Muscle of back (tissue), 11 donors: ENCODE results near the gene RAB15. TPM values are rescaled to one million over a fixed set of nuclear protein-coding genes. Genes with fewer than 3 reads are reported as not detected.

Experiments used
- DNase-seq, 3 donors: peaks; one replicate each; pipeline versions ENCODE4 v3.0.0 to v3.0.0-alpha.2; 2013
- polyA plus RNA-seq, 10 donors: library from polyadenylated mRNA; unstranded; fragments of 120-200 nt; gene quantifications; one replicate each; pipeline ENCODE4 v1.2.1, GENCODE V29; 2013; ENCODE audit not compliant: insufficient read length in 10 of 10

RAB15 gene
- polyA plus RNA-seq, 10 donors = 22.1 to 38.9 (median 25.6) TPM

DNA sequence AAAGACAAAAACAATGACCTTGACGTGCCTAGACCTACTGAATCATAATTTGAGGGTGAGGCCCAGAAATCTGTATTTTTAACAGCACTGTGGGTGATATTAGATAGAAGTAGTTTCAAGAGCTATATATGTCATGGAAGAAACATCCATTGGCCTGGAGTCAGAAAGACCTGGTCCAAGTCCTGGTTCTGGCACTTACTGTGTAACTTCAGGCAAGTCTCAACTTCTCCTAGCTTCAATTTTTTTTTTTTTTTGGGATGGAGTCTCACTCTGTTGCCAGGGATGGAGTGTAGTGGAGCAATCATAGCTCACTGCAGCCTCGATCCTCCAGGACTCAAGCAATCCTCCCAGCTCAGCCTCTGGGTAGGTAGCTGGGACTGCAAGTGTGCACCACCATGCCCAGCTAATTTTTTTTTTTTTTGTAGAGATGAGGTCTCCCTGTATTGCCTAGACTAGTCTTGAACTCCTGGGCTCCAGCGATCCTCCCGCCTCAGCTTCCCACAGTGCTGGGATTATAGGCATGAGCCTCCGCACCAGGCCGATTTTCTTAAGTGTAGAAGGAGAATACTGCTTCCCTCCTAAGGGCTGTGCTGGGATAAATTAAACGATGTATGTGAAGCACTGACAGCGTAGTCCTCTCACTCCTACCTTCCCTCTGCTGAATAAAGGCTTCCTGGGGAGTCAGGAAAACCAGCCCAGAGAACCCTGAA lies 15.3 kb downstream of the RAB15 start:
- DNase-seq = no peak

DNA sequence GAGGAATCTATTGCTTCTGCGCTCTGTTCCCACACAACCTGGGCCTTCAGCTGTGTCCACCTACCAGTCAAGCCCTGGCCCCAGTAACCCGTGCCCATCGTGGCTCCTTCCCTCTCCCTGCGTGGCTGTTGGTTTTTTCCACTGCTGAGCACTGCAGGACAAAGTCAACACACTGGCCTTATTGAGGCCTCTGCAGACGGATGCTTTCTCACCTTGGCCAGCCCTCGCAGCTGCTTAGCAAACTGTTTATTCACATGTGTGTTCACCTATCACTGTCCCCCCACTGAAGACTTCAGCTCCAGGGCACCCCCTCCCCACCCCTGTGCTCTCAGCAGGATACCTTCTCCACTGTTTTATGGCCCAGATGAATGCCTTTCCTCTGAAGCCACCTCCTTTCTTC lies 16.8 kb downstream of the RAB15 start:
- no peak for DNase-seq

DNA sequence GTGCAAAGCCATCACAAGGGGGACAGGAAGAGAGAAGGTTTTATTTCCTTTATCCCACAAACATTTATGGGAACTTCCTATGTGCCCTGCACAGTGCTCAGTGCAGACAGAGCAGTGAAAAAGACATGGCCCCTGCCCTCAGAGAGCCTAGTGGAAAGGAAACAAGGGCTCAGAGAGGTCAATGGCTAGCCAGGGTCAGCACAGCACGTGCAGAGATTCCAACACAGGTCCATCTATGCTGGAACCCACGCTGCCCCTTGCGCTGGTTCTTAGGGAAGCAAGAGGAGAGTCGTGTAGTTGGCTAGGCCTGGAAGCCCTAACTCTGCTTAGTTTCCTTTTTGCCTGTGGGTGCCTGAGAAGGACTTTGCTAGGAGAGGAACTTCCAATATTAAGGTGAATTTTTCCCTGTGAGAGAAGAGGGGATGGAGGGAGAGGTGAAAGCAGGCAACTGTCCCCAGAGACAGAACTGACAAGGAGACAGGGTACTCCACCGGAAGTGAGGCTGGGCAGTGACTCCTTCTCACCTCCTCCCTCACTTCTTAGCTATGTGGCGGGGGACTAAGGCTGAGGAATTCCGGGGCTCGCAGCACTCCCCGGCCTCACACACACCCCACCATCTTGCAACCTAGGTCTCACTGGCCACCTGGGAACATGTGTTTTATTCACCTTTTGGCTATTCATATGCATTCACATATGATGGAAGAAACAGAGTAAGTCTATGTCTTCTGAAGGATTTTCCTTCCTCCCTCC lies 17.5 kb downstream of the RAB15 start:
- no peak for DNase-seq

- no peak for DNase-seq
Measured at GRCh38 chr14:64953661-64954060, 18.5 kb downstream of the RAB15 start.

GRCh38 chr14:64953310-64953654 lies 18.9 kb downstream of the RAB15 start:
- no peak for DNase-seq

GRCh38 chr14:64952598-64953309 lies 19.4 kb downstream of the RAB15 start:
- no peak for DNase-seq

DNA sequence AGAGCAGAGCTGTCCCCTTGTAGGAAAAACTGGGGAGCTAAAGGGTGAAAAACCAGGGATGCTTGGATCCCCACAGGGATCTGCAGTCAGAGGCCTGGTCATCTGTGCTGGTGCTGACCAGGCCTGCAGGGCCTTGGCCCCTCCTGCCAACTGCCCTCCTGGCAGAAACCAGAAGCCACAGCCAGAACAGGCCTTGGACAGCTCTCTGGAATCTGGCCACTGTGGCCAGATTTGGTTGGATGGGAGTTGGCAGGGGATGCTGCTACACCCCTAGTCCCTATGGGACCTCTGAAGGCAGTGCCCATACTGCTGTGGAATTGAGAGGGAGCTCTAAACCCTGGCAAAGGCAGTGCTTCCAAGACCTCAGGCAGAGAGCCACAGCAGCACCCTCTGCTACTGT lies 20.4 kb downstream of the RAB15 start:
- no peak for DNase-seq

DNA sequence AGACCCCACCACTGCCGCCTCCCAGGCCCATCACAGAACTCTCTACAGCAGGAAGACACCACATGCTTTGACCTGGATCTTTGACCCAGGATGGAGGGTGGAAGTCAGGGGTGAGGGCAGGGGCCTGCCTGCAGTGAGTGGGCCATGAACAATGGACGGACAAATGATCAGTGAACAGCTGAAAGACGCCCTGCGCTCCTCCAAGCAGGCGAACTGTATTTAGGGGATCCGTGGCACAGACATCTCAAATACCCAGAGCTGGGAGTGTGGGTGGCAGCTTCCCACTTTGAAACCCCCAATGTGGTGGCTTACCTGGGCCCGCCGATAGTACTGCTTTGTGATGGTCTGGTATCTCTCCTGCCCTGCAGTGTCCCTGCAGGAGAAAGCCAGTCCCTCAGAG lies 20.8 kb downstream of the RAB15 start:
- DNase-seq = no peak

DNA sequence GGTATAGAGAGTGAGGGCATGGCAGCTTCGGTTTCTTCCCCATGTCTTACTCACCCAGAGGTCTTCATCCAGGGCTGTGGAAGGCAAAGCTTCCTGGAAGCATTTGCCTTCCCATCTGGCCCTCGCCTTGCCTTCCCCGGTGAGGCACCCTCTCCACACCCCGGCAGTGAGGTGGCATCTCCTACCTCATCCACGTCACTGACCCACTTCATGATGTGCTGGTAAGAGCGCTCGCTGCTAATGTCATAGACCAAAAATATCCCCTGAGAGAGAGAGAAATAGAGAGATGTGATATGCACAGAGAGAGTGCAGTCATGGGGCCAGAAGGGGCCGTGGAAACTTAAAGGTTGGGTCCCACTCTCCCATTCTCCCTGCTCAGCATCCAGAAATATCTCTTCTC lies 21.2 kb downstream of the RAB15 start:
- DNase-seq = no peak

GRCh38 chr14:64948612-64949210 lies 23.4 kb downstream of the RAB15 start:
- DNase-seq = no peak

- no peak for DNase-seq
Measured at GRCh38 chr14:64947710-64948611, 24.2 kb downstream of the RAB15 start.

GRCh38 chr14:64946310-64947045 lies 25.7 kb downstream of the RAB15 start:
- no peak for DNase-seq

DNA sequence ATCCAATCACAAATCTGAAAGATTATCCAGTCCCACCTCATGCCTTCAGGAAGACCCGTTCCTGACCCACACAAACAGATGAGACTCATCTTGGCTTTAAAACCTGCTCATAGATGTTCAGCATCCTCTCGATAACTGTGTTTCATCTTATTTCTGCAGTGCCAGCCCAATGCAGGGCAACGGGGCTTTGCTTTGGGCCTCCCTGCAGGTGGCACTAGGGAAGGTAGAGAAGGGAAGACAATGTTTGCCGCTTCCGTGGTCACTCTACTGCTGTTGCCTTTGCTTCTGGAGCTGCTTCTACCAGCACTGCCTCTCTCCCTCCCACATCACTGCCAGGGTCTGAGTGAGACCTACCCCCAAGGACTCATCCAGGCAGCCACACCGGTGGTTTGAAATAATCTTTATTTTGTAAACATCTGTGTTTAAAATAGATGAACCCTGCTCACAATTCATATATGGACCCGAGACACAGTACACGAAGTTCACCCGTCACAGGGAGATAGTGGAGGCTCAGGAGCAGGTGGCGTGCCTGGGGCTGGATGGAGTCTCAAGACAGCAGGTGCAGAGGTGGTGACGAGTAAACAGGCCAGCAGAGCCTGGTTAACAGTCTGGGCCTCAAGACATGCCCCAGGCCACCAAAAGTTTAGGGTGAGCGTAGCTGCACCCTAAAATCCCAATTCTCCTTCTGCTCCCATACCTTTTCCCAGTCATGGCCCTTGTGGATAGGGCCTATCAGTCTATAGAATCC lies 26.5 kb downstream of the RAB15 start:
- no peak for DNase-seq

GRCh38 chr14:64944861-64945260 lies 27.3 kb downstream of the RAB15 start:
- no peak for DNase-seq

DNA sequence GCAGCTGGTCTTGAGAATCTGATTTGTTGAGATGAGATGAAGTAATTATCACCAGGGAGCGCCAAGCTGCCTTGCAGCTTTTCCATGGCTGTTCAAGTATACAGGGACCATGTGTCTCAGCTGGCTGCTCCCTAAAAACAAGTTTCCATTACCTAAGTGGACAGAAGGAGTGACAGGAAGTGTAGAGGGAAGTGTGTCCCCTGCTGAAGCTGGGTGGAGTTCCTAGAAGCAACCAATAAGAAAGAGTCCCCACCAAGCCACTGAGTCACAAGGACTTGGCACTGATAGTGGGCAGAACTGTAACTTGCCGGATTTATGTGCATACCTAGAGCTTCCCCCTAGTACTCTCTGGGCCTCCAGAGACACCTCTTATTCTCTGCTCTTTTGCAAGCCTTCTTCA lies 28.1 kb downstream of the RAB15 start:
- DNase-seq = no peak

GRCh38 chr14:64943556-64943955 lies 28.6 kb downstream of the RAB15 start:
- DNase-seq = no peak

DNA sequence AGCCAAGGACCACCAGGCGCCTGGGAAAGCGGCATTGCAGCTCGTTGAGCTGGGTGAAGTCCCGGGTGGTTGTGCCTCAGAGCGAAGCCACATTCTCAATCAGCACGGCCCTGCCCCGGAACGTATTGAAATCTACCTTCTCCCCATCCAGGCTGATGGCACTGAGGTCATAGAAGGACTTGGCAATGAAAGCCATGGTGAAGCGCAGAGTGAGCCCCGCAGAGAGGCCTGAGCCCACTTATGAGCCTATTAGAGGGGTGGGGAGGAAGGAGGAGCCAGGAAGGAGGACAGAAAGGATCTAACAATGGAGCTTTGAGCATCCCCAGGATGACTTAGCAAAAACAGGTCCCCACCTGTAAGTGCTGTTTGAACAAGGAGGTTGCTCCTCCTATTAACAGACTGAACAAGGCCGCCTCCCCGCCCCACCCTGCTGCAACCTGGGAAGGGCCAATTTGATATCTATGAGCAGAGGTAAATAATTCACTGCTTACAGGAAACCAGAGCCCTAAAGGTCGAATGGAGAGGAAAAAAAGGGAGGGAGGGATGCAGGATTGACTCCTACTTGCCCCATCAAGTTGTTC lies 29.5 kb downstream of the RAB15 start, which contains the start of gene GPX2:
GPX2 (minus strand) TSS at position 215 of the 581 bp plus-strand sequence; CDS start at position 196, 19 bp downstream.
- DNase-seq = no peak

GRCh38 chr14:64940336-64940910 lies 31.7 kb downstream of the RAB15 start:
- no peak for DNase-seq

DNA sequence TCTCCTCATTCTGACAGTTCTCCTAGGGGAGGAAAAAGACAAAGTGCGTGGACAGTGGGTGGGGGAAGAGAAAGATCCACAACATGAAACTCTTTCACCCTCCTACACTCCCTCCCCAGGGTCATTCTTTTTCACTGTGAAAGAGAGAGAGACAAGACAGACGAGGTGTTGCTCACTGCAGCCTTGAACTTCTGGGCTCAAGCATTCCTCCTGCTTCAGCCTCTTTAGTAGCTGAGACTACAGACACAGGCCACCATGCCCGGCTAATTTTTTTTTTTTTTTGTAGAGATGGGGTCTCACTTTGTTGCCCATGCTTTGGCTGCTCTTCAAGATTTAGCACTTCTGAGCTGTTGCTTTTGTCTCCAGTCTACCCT lies 32.3 kb downstream of the RAB15 start:
- DNase-seq = no peak
